ENCODE measurements around the gene ANO9. TPM values are rescaled to one million over a fixed set of nuclear protein-coding genes. Genes with fewer than 3 reads are reported as not detected.
A peak's percentile ranks its signal among the peaks of the same experiment; 100 is the strongest.

Gene ANO9
- 1 to 10 TPM in 3 of 8 experiments, under 1 TPM in 4, not detected in 1; 0.11 to 4.3 (median 0.60) TPM for total RNA-seq

GRCh38 chr11:441418-442274 is at the start of gene ANO9:
Gene ANO9, minus strand, starts transcription at chr11:442011. Its CDS starts 85 bp downstream, at chr11:441926.
- peaks cover 0 to 11% of the 10 kb centered on the region in 2 donors for H3K4me1 ChIP-seq (replicated peaks in 1 of 2)
- H3K27ac ChIP-seq: no peak within 1 kb of the TSS
- ATAC-seq (replicated peaks in 6 of 8): peak in 6 of 8 experiments; percentile 6 to 47 (median 37)
- in situ Hi-C loops (cut with MboI; ENCODE audit: low pct_unique_long_range_greater_than_20kb in 2 of 9, low sequenced_read_pairs in 9 of 9, unreplicated experiment in 9 of 9): no loop called here
- WGBS, 10 experiments: 69% methylated on average over 7 of the region's 35 CpGs; no CpG with 5 or more reads in 9 of the 10 experiments
- H3K4me3 ChIP-seq: no peak within 1 kb of the TSS

- WGBS, 10 experiments: 100% methylated on average over 1 to 2 of the region's 7 CpGs; no CpG with 5 or more reads in 8 of the 10 experiments
- Histone ChIP-seq H3K27ac (no peak overlapping the region), H3K4me1 (replicated peaks in 1 of 2) (no peaks in the 10 kb centered on the region), H3K4me3 (no peak overlapping the region)
- no peak for ATAC-seq (replicated peaks in 6 of 8)
- in situ Hi-C loops (cut with MboI; ENCODE audit: low pct_unique_long_range_greater_than_20kb in 2 of 9, low sequenced_read_pairs in 9 of 9, unreplicated experiment in 9 of 9): no loop called here
Observed at GRCh38 chr11:491358-491757, 49.5 kb upstream of the ANO9 start.

- peak in 1 of 8 experiments; percentile 7 for ATAC-seq (replicated peaks in 6 of 8)
- no peak overlapping the region for H3K4me3 ChIP-seq
- 87 to 100% methylated on average over 1 to 6 of the region's 15 CpGs; no CpG with 5 or more reads in 8 of the 10 experiments for WGBS, 10 experiments
- no peak overlapping the region for H3K27ac ChIP-seq
- no peaks in the 10 kb centered on the region for H3K4me1 ChIP-seq (replicated peaks in 1 of 2)
- in situ Hi-C loops (cut with MboI; ENCODE audit: low pct_unique_long_range_greater_than_20kb in 2 of 9, low sequenced_read_pairs in 9 of 9, unreplicated experiment in 9 of 9): no loop called here
Observed at GRCh38 chr11:490930-491260, 49.1 kb upstream of the ANO9 start.

- in situ Hi-C loops (cut with MboI; ENCODE audit: low pct_unique_long_range_greater_than_20kb in 2 of 9, low sequenced_read_pairs in 9 of 9, unreplicated experiment in 9 of 9): no loop called here
- 80 to 100% (median 94%) methylated on average over 1 to 14 of the region's 38 CpGs; no CpG with 5 or more reads in 4 of the 10 experiments for WGBS, 10 experiments
Observed at GRCh38 chr11:490186-490929, 48.5 kb upstream of the ANO9 start.

GRCh38 chr11:489610-490185 is 47.9 kb upstream of the ANO9 start:
- Histone ChIP-seq H3K27ac (no peak overlapping the region), H3K4me3 (no peak overlapping the region), H3K4me1 (replicated peaks in 1 of 2) (no peaks in the 10 kb centered on the region)
- ATAC-seq (replicated peaks in 6 of 8): no peak
- 97% methylated on average over 12 of the region's 37 CpGs; no CpG with 5 or more reads in 9 of the 10 experiments for WGBS, 10 experiments
- in situ Hi-C loops (cut with MboI; ENCODE audit: low pct_unique_long_range_greater_than_20kb in 2 of 9, low sequenced_read_pairs in 9 of 9, unreplicated experiment in 9 of 9): no loop called here

More at GRCh38 chr11:490186-490929, 48.5 kb upstream of the ANO9 start:
- Histone ChIP-seq H3K27ac (no peak overlapping the region), H3K4me1 (replicated peaks in 1 of 2) (no peaks in the 10 kb centered on the region), H3K4me3 (no peak overlapping the region)
- peak in 1 of 8 experiments; percentile 5 for ATAC-seq (replicated peaks in 6 of 8)

- no peak overlapping the region for H3K27ac ChIP-seq
- in situ Hi-C loops (cut with MboI; ENCODE audit: low pct_unique_long_range_greater_than_20kb in 2 of 9, low sequenced_read_pairs in 9 of 9, unreplicated experiment in 9 of 9): no loop called here
- WGBS, 10 experiments: 86 to 96% (median 89%) methylated on average over 5 to 9 of the region's 19 CpGs; no CpG with 5 or more reads in 7 of the 10 experiments
- H3K4me1 ChIP-seq (replicated peaks in 1 of 2): no peaks in the 10 kb centered on the region
- peak in 1 of 8 experiments; percentile 4 for ATAC-seq (replicated peaks in 6 of 8)
- H3K4me3 ChIP-seq: no peak overlapping the region
Observed at GRCh38 chr11:488992-489391, 47.2 kb upstream of the ANO9 start.

GRCh38 chr11:488579-488978 is 46.8 kb upstream of the ANO9 start:
- no peak for ATAC-seq (replicated peaks in 6 of 8)
- WGBS, 10 experiments: 80 to 100% (median 96%) methylated on average over 1 to 4 of the region's 19 CpGs; no CpG with 5 or more reads in 7 of the 10 experiments
- H3K4me3 ChIP-seq: no peak overlapping the region
- no peaks in the 10 kb centered on the region for H3K4me1 ChIP-seq (replicated peaks in 1 of 2)
- in situ Hi-C loops (cut with MboI; ENCODE audit: low pct_unique_long_range_greater_than_20kb in 2 of 9, low sequenced_read_pairs in 9 of 9, unreplicated experiment in 9 of 9): no loop called here
- no peak overlapping the region for H3K27ac ChIP-seq

- no peak for ATAC-seq (replicated peaks in 6 of 8)
- Histone ChIP-seq H3K4me1 (replicated peaks in 1 of 2) (no peaks in the 10 kb centered on the region), H3K4me3 (no peak overlapping the region), H3K27ac (no peak overlapping the region)
- in situ Hi-C loops (cut with MboI; ENCODE audit: low pct_unique_long_range_greater_than_20kb in 2 of 9, low sequenced_read_pairs in 9 of 9, unreplicated experiment in 9 of 9): no loop called here
- WGBS, 10 experiments: no CpG with 5 or more reads among the region's 25 CpGs
Observed at GRCh38 chr11:488062-488461, 46.3 kb upstream of the ANO9 start.

- ATAC-seq (replicated peaks in 6 of 8): no peak
- WGBS, 10 experiments: 100% methylated on average over 1 to 2 of the region's 22 CpGs; no CpG with 5 or more reads in 8 of the 10 experiments
- H3K27ac ChIP-seq: no peak overlapping the region
- in situ Hi-C loops (cut with MboI; ENCODE audit: low pct_unique_long_range_greater_than_20kb in 2 of 9, low sequenced_read_pairs in 9 of 9, unreplicated experiment in 9 of 9): no loop called here
- H3K4me1 ChIP-seq (replicated peaks in 1 of 2): no peaks in the 10 kb centered on the region
- no peak overlapping the region for H3K4me3 ChIP-seq
Observed at GRCh38 chr11:487571-488021, 45.8 kb upstream of the ANO9 start.

GRCh38 chr11:486189-486588 is 44.4 kb upstream of the ANO9 start:
- H3K27ac ChIP-seq: no peak overlapping the region
- no peaks in the 10 kb centered on the region for H3K4me1 ChIP-seq (replicated peaks in 1 of 2)
- ATAC-seq (replicated peaks in 6 of 8): no peak
- H3K4me3 ChIP-seq: no peak overlapping the region
- in situ Hi-C loops (cut with MboI; ENCODE audit: low pct_unique_long_range_greater_than_20kb in 2 of 9, low sequenced_read_pairs in 9 of 9, unreplicated experiment in 9 of 9): no loop called here
- WGBS, 10 experiments: 100% methylated on average over 3 of the region's 23 CpGs; no CpG with 5 or more reads in 8 of the 10 experiments

GRCh38 chr11:484616-485015 is 42.8 kb upstream of the ANO9 start:
- no peak overlapping the region for H3K27ac ChIP-seq
- peak in 1 of 8 experiments; percentile 20 for ATAC-seq (replicated peaks in 6 of 8)
- WGBS, 10 experiments: 80 to 100% (median 94%) methylated on average over 1 to 27 of the region's 38 CpGs; no CpG with 5 or more reads in 2 of the 10 experiments
- H3K4me1 ChIP-seq (replicated peaks in 1 of 2): no peaks in the 10 kb centered on the region
- in situ Hi-C loops (cut with MboI; ENCODE audit: low pct_unique_long_range_greater_than_20kb in 2 of 9, low sequenced_read_pairs in 9 of 9, unreplicated experiment in 9 of 9): no loop called here
- H3K4me3 ChIP-seq: no peak overlapping the region

- H3K4me1 ChIP-seq (replicated peaks in 1 of 2): peaks cover 4 to 11% of the 10 kb centered on the region in 2 donors
- no peak for ATAC-seq (replicated peaks in 6 of 8)
- in situ Hi-C loops (cut with MboI; ENCODE audit: low pct_unique_long_range_greater_than_20kb in 2 of 9, low sequenced_read_pairs in 9 of 9, unreplicated experiment in 9 of 9): no loop called here
- no peak overlapping the region for H3K4me3 ChIP-seq
- no peak overlapping the region for H3K27ac ChIP-seq
- WGBS, 10 experiments: 88 to 100% (median 98%) methylated on average over 1 to 7 of the region's 13 CpGs; no CpG with 5 or more reads in 4 of the 10 experiments
Observed at GRCh38 chr11:479311-479710, 37.5 kb upstream of the ANO9 start.

Measured in motor neuron (in vitro differentiated cells).